Cortex of kidney (tissue), 1 donor: ENCODE results near the gene MLYCD.
"Not testable (repeated sequence)": the region's sequence is repeated elsewhere in the genome, so short reads cannot be mapped to it uniquely, and the experiment has no call there.

Experiments used
- DNase-seq: peaks from one replicate; lab custom pipeline; 2025; lab: John Stamatoyannopoulos, UW

The MLYCD gene

GRCh38 chr16:83940630-83941378 lies 41.9 kb downstream of the MLYCD start:
- no peak for DNase-seq

- not testable (repeated sequence) for DNase-seq
These were observed 42.6 kb downstream of the MLYCD start for GRCh38 chr16:83941546-83941945.

GRCh38 chr16:83942074-83942473 lies 43.2 kb downstream of the MLYCD start:
- DNase-seq = no peak

- no peak for DNase-seq
These were observed 44.0 kb downstream of the MLYCD start for GRCh38 chr16:83942815-83943515.

GRCh38 chr16:83943516-83944050 lies 44.7 kb downstream of the MLYCD start:
- DNase-seq = no peak

GRCh38 chr16:83945587-83945986 lies 46.7 kb downstream of the MLYCD start:
- DNase-seq = no peak

GRCh38 chr16:83946154-83946780 lies 47.4 kb downstream of the MLYCD start:
- no peak for DNase-seq

- no peak for DNase-seq
These were observed 48.1 kb downstream of the MLYCD start for GRCh38 chr16:83946781-83947566.

- DNase-seq = no peak
These were observed 48.8 kb downstream of the MLYCD start for GRCh38 chr16:83947642-83948234.

GRCh38 chr16:83948914-83949723 lies 50.2 kb downstream of the MLYCD start:
- DNase-seq = no peak

- no peak for DNase-seq
These were observed 50.7 kb downstream of the MLYCD start for GRCh38 chr16:83949724-83950001.

- not testable (repeated sequence) for DNase-seq
These were observed 52.0 kb downstream of the MLYCD start for GRCh38 chr16:83950862-83951399.

- DNase-seq = no peak
These were observed 52.6 kb downstream of the MLYCD start for GRCh38 chr16:83951544-83951943.

- DNase-seq = no peak
These were observed 53.6 kb downstream of the MLYCD start for GRCh38 chr16:83952587-83952939.

- peak; percentile 73 for DNase-seq
These were observed 54.3 kb downstream of the MLYCD start, which contains the start of gene OSGIN1 for GRCh38 chr16:83952940-83953795. OSGIN1 (plus strand) TSS chr16:83953240; CDS start chr16:83957672, 4,432 bp downstream.

GRCh38 chr16:83953796-83954576 lies 55.1 kb downstream of the MLYCD start:
- DNase-seq = no peak

- DNase-seq = no peak
These were observed 55.7 kb downstream of the MLYCD start for GRCh38 chr16:83954577-83955016.

- no peak for DNase-seq
These were observed 56.6 kb downstream of the MLYCD start for GRCh38 chr16:83955218-83956130.
